HepG2 (cell line): ENCODE results near the gene C3orf70. TPM values are rescaled to one million over a fixed set of nuclear protein-coding genes. Genes with fewer than 3 reads are reported as not detected.
A peak's percentile ranks its signal among the peaks of the same experiment; 100 is the strongest.

ENCODE experiments used
- AHDC1 ChIP-seq: sonication (generic); formaldehyde crosslinking; IDR thresholded peaks from 2 replicates; pipeline ENCODE4 v1.5.1; 2020; ENCODE audit warnings: mild to moderate bottlenecking, missing genetic modification reagents, borderline replicate concordance
- FOXP4 ChIP-seq: sonication (generic); formaldehyde crosslinking; IDR thresholded peaks from 2 replicates; pipeline ENCODE4 v1.4.0; 2020; ENCODE audit warnings: missing genetic modification reagents
- HNF4A ChIP-seq: sonication (generic); formaldehyde crosslinking; IDR thresholded peaks from 2 replicates; pipeline ENCODE4 v1.4.0; 2020; ENCODE audit warnings: missing genetic modification reagents
- NR2F6 ChIP-seq, 2 experiments: IDR thresholded peaks; 2 replicates each; pipeline ENCODE4 v1.6.1; 2016; ENCODE audit warnings: antibody characterized with exemption in 1 of 2, mild to moderate bottlenecking in 1 of 2
- PBX2 ChIP-seq: IDR thresholded peaks from 2 replicates; pipeline ENCODE4 v1.6.1; 2016; ENCODE audit warnings: control low read depth
- PPARG ChIP-seq: conservative IDR thresholded peaks from 2 replicates; pipeline ENCODE4 v1.6.1; 2016; ENCODE audit warnings: missing biosample characterization, missing genetic modification reagents
- RFX1 ChIP-seq: fragments of 450-650 bp; IDR thresholded peaks from 2 replicates; pipeline ENCODE4 v1.6.1; 2017
- SMARCC2 ChIP-seq: fragments of 450-650 bp; IDR thresholded peaks from 2 replicates; pipeline ENCODE4 v1.6.1; 2017; ENCODE audit warnings: antibody characterized with exemption, mild to moderate bottlenecking
- SNRNP70 ChIP-seq: fragments of 200-400 bp; formaldehyde crosslinking; IDR thresholded peaks from 2 replicates; pipeline ENCODE4 v1.6.1; 2017; ENCODE audit warnings: mild to moderate bottlenecking, low read depth, low read length, moderate library complexity
- SOX13 ChIP-seq, 3 experiments: fragments of 450-650 bp in 1 of 3; sonication (generic) in 1 of 3; formaldehyde crosslinking in 1 of 3; IDR thresholded peaks in 2 of 3; conservative IDR thresholded peaks in 1 of 3; 2 replicates each; pipeline versions ENCODE4 v1.5.0 to v1.6.1; 2016 to 2020; ENCODE audit warnings: antibody characterized with exemption in 1 of 3, mild to moderate bottlenecking in 1 of 3, missing compliant biosample characterization in 1 of 3, missing genetic modification reagents in 1 of 3, moderate library complexity in 1 of 3
- SOX6 ChIP-seq, 2 experiments: fragments of 450-650 bp in 1 of 2; sonication (generic) in 1 of 2; formaldehyde crosslinking in 1 of 2; IDR thresholded peaks; 2 replicates each; pipeline versions ENCODE4 v1.4.0 to v1.6.1; 2017 to 2020; ENCODE audit warnings: antibody characterized with exemption in 1 of 2, mild to moderate bottlenecking in 1 of 2, missing genetic modification reagents in 1 of 2
- TEAD3 ChIP-seq: optimal IDR thresholded peaks from 2 replicates; pipeline ENCODE3; 2016; ENCODE audit warnings: borderline replicate concordance
- THAP11 ChIP-seq: IDR thresholded peaks from 2 replicates; pipeline ENCODE4 v1.6.1; 2016; ENCODE audit warnings: missing biosample characterization, missing genetic modification reagents
- THRA ChIP-seq: sonication (generic); formaldehyde crosslinking; IDR thresholded peaks from 2 replicates; pipeline ENCODE4 v1.4.0; 2020; ENCODE audit warnings: missing genetic modification reagents, borderline replicate concordance
- ZNF7 ChIP-seq: IDR thresholded peaks from 2 replicates; pipeline ENCODE4 v1.6.1; 2016; ENCODE audit warnings: missing biosample characterization, missing genetic modification reagents
- ZNF772 ChIP-seq: sonication (generic); formaldehyde crosslinking; IDR thresholded peaks from 2 replicates; pipeline ENCODE4 v1.5.0; 2020; ENCODE audit warnings: mild to moderate bottlenecking, missing genetic modification reagents
- polyA plus RNA-seq, 8 experiments: library from polyadenylated mRNA; depleted of rRNA in 3 of 8; stranded (reverse) in 7 of 8; unstranded in 1 of 8; fragments of >200 nt; fragmentation: Illumina TruSeq in 4 of 8; extraction: Trizol in 4 of 8; gene quantifications; 2 replicates each; pipeline versions ENCODE4 v1.2.1 to v1.2.3, GENCODE V29; 2011 to 2016; ENCODE audit warnings: low read depth in 4 of 8, missing spikeins in 1 of 8, mixed read lengths in 1 of 8; ENCODE audit not compliant: insufficient read depth in 1 of 8
- total RNA-seq, 5 experiments: library from RNA; depleted of rRNA; stranded (reverse); fragments of >200 nt; fragmentation: Illumina TruSeq; extraction: Trizol; gene quantifications; 2 replicates each; pipeline ENCODE4 v1.2.3, GENCODE V29; 2016; ENCODE audit warnings: low read depth in 1 of 5

The C3orf70 gene
- total and polyA plus RNA-seq, 2 of the 13 experiments (the other 11 are each of a cell fraction or from before 2014, with no cell fraction given) = 0.79 to 2.4 TPM

- TF ChIP-seq AHDC1 (peak; percentile 38; the same call in 1 of the 2 replicates), RFX1 (no peak), THAP11 (CRISPR knock-in tag) (no peak), ZNF772 (CRISPR knock-in tag) (no peak), PBX2 (CRISPR knock-in tag) (no peak), HNF4A (0 out of 2 replicates have a peak, but pooled peaks have one; percentile 13), FOXP4 (0 out of 2 replicates have a peak, but pooled peaks have one; percentile 57), SNRNP70 (no peak), SOX6 (IDR thresholded peaks at IDR 0.05) (no peak), SOX6 (CRISPR knock-in tag; IDR thresholded peaks at IDR 0.05) (peak; percentile 20; the same call in 1 of the 2 replicates), NR2F6 (IDR thresholded peaks at IDR 0.05) (peak; percentile 55; the same call in 1 of the 2 replicates), NR2F6 (CRISPR knock-in tag; IDR thresholded peaks at IDR 0.05) (0 out of 2 replicates have a peak, but pooled peaks have one; percentile 32), THRA (CRISPR knock-in tag) (no peak), PPARG (CRISPR knock-in tag) (no peak), SOX13 (IDR thresholded peaks at IDR 0.05) (no peak), SOX13 (CRISPR knock-in tag; conservative IDR thresholded peaks at IDR 0.05 in 1 of 2, IDR thresholded peaks at IDR 0.05 in 1 of 2) (peak in 1 of 2 experiments; percentile 22; a peak in 1 of 4 replicates), SMARCC2 (no peak), TEAD3 (CRISPR knock-in tag) (peak; percentile 21), ZNF7 (CRISPR knock-in tag) (no peak)
Observed at GRCh38 chr3:185131602-185132256, 21.1 kb downstream of the C3orf70 start (continued).
